ENCODE data around the gene TTC27. TPM values are rescaled to one million over a fixed set of nuclear protein-coding genes. Genes with fewer than 3 reads are reported as not detected.

TTC27 gene
- total RNA-seq, 1 experiment from 2014 or later, result 25.1 TPM

GRCh38 chr2:32824070-32824809, 196.4 kb downstream of the TTC27 start:
- TF ChIP-seq AFF4 (CRISPR knock-in tag; IDR thresholded peaks at IDR 0.05; ENCODE audit: borderline replicate concordance) (no peak), TEAD1 (CRISPR knock-in tag; IDR thresholded peaks at IDR 0.05) (no peak), E2F4 (CRISPR knock-in tag; IDR thresholded peaks at IDR 0.05; ENCODE audit: borderline replicate concordance, low read depth) (no peak), ZNF138 (CRISPR knock-in tag; conservative IDR thresholded peaks at IDR 0.05) (no peak), AR (CRISPR knock-in tag; IDR thresholded peaks at IDR 0.05) (no peak), MAX (CRISPR knock-in tag; IDR thresholded peaks at IDR 0.05) (no peak), ZNF263 (CRISPR knock-in tag; IDR thresholded peaks at IDR 0.05; ENCODE audit: low read depth) (no peak), ZSCAN18 (CRISPR knock-in tag; IDR thresholded peaks at IDR 0.05) (no peak), ETV6 (CRISPR knock-in tag; IDR thresholded peaks at IDR 0.05) (no peak), NFE2L1 (CRISPR knock-in tag; IDR thresholded peaks at IDR 0.05) (no peak), USF1 (CRISPR knock-in tag; IDR thresholded peaks at IDR 0.05) (no peak), SOX15 (CRISPR knock-in tag; IDR thresholded peaks at IDR 0.05) (no peak), PRRX2 (CRISPR knock-in tag; IDR thresholded peaks at IDR 0.05) (no peak), EMX1 (CRISPR knock-in tag; IDR thresholded peaks at IDR 0.05) (no peak), GRHL2 (CRISPR knock-in tag; IDR thresholded peaks at IDR 0.05; ENCODE audit: insufficient replicate concordance, severe bottlenecking) (no peak), CDX4 (CRISPR knock-in tag; IDR thresholded peaks at IDR 0.05; ENCODE audit: borderline replicate concordance) (no peak), STAT6 (CRISPR knock-in tag; conservative IDR thresholded peaks at IDR 0.05; ENCODE audit: low read depth) (no peak), ATF1 (CRISPR knock-in tag; IDR thresholded peaks at IDR 0.05) (no peak)
- no peak for DNase-seq (ENCODE audit: low spot score)
- peaks cover 21% of the 10 kb centered on the region for H3K4me1 Mint-ChIP-seq
- CTCF ChIA-PET, result no interaction called here
- no peak overlapping the region for H3K27ac Mint-ChIP-seq
- no peak for ATAC-seq
- peaks cover 3% of the 10 kb centered on the region; the same call in 1 of the 2 replicates for H3K9me3 Mint-ChIP-seq
- H3K36me3 Mint-ChIP-seq, result no peaks in the 10 kb centered on the region
- POLR2A ChIA-PET, result no interaction called here
- no peak overlapping the region for H3K4me3 Mint-ChIP-seq
- H3K27me3 Mint-ChIP-seq (ENCODE audit: low read depth), result no peaks in the 10 kb centered on the region

All from WTC11 (cell line).